ENCODE measurements around the gene TSACC. TPM values are rescaled to one million over a fixed set of nuclear protein-coding genes. Genes with fewer than 3 reads are reported as not detected.

TSACC gene
- total RNA-seq, 1 experiment from 2014 or later = 0.51 TPM

DNA sequence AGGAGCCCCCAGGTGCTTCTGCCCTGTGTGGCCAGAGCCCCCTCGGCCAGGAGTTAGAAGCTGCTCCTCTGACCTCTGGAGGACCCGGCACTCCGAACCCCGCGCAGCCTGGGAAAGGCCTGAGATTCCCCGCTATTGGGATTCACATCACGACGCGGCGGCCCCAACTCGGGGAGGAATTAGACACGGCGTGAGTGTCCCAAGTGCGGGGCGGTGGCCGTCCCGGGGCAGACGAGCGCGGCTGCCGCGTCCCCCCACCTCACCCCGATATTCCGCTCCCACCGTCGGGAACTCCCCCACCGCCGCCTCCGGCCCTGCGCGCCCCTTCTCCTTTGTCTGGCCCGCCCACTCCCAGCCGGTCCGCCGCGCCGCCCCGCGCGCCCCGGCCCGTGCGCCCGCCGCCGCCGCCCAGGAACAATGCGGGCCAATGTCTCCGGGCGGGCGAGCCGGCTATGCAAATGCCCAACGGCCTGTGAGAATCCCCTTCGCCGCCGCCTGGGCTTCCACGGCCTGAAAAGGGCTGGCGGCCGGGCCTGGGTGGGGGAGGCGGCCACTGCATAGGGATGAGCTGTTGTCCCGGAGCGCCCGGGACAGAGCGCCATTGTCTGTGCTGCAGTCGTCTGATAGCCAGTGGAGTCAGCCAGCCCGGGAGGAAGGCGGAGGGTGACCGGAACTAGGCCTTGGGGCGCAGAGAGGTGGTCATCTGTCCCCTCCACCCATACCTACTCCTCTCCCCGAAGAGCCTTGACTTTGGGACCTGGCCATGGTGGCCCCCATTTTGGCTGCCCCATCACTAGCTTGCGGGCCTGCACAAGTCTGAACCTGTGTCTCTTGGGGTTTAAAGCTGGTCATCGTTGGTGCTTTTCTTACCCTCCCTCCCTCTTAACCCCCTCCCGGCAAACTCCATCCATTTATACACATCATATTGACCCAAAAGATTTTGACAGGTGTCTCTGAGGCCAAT, 50.1 kb downstream of the TSACC start:
- Histone ChIP-seq H3K9me3 (ENCODE audit: low read length) (no peaks in the 10 kb centered on the region), H3K4me2 (ENCODE audit: low read length) (no peak overlapping the region), H3K79me2 (ENCODE audit: low read length) (no peaks in the 10 kb centered on the region), H3K27ac (ENCODE audit: low read length) (no peak overlapping the region), H3K9ac (ENCODE audit: low read length) (no peak overlapping the region), H3F3A (ENCODE audit: low read length, unreplicated experiment) (no peaks in the 10 kb centered on the region), H3K9me2 (replicated peaks; ENCODE audit: low read length) (no peaks in the 10 kb centered on the region), H3K27me3 (ENCODE audit: low read length) (no peaks in the 10 kb centered on the region), H3K4me3 (ENCODE audit: low read length) (no peak overlapping the region), H2AFZ (ENCODE audit: low read length) (no peak overlapping the region), H3K36me3 (ENCODE audit: low read depth, low read length) (no peaks in the 10 kb centered on the region), H4K20me1 (ENCODE audit: low read length) (no peaks in the 10 kb centered on the region), H3K4me1 (ENCODE audit: insufficient read depth, low read length) (no peaks in the 10 kb centered on the region)
- intact Hi-C loops (cut with micrococcal nuclease) = no loop called here
- TF ChIP-seq, protein P1, sequence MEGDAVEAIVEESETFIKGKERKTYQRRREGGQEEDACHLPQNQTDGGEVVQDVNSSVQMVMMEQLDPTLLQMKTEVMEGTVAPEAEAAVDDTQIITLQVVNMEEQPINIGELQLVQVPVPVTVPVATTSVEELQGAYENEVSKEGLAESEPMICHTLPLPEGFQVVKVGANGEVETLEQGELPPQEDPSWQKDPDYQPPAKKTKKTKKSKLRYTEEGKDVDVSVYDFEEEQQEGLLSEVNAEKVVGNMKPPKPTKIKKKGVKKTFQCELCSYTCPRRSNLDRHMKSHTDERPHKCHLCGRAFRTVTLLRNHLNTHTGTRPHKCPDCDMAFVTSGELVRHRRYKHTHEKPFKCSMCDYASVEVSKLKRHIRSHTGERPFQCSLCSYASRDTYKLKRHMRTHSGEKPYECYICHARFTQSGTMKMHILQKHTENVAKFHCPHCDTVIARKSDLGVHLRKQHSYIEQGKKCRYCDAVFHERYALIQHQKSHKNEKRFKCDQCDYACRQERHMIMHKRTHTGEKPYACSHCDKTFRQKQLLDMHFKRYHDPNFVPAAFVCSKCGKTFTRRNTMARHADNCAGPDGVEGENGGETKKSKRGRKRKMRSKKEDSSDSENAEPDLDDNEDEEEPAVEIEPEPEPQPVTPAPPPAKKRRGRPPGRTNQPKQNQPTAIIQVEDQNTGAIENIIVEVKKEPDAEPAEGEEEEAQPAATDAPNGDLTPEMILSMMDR (conservative IDR thresholded peaks at IDR 0.05; ENCODE audit: low read depth, low read length) = no peak
- TF ChIP-seq EZH2phosphoT487 (IDR thresholded peaks at IDR 0.05; ENCODE audit: borderline replicate concordance, low read length) = no peak
- no peak for TF ChIP-seq EZH2 (IDR thresholded peaks at IDR 0.05; ENCODE audit: low read length, unreplicated experiment)
- CTCF ChIA-PET = no interaction called here
- POLR2A ChIA-PET (ENCODE audit: unreplicated experiment) = no interaction called here
- ATAC-seq (no peak), DNase-seq (no peak)
- BruUV-seq (replicated peaks) = no TSS peak

DNA sequence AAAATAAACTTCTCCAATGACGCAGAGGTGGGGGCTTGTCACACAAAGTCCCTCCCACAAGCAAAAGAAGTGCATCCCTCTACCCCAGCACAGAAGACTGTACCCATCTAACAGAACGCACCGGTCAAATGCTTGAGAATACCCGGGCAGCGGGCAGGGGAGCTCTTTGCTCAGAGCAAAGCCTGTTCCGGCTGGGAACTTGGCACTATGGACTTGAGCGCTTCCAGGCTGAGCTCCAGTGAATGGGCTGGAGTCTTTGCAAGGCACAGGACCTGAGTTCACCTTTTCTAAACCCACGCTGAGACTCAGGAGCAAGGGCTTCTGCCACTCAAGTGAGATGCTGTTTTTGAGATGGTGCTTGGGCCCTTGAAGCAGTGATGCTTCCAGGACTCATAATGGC, 51.0 kb downstream of the TSACC start:
- no TSS peak for BruUV-seq (replicated peaks)
- TF ChIP-seq, protein P1 (conservative IDR thresholded peaks at IDR 0.05; ENCODE audit: low read depth, low read length) = no peak
- TF ChIP-seq EZH2 (IDR thresholded peaks at IDR 0.05; ENCODE audit: low read length, unreplicated experiment) (no peak), EZH2phosphoT487 (IDR thresholded peaks at IDR 0.05; ENCODE audit: borderline replicate concordance, low read length) (no peak)
- H4K20me1 ChIP-seq (ENCODE audit: low read length) = no peaks in the 10 kb centered on the region
- ChIA-PET CTCF (no interaction called here), POLR2A (ENCODE audit: unreplicated experiment) (no interaction called here)
- no peaks in the 10 kb centered on the region for H3F3A ChIP-seq (ENCODE audit: low read length, unreplicated experiment)
- no peaks in the 10 kb centered on the region for H3K27me3 ChIP-seq (ENCODE audit: low read length)
- H3K9me2 ChIP-seq (replicated peaks; ENCODE audit: low read length) = no peaks in the 10 kb centered on the region
- DNase-seq (no peak), ATAC-seq (no peak)
- no peaks in the 10 kb centered on the region for H3K36me3 ChIP-seq (ENCODE audit: low read depth, low read length)
- no peak overlapping the region for H3K27ac ChIP-seq (ENCODE audit: low read length)
- no peak overlapping the region for H3K9ac ChIP-seq (ENCODE audit: low read length)
- H3K4me2 ChIP-seq (ENCODE audit: low read length) = no peak overlapping the region
- intact Hi-C loops (cut with micrococcal nuclease) = no loop called here
- H3K79me2 ChIP-seq (ENCODE audit: low read length) = no peaks in the 10 kb centered on the region
- no peak overlapping the region for H2AFZ ChIP-seq (ENCODE audit: low read length)
- no peak overlapping the region for H3K4me3 ChIP-seq (ENCODE audit: low read length)
- no peaks in the 10 kb centered on the region for H3K4me1 ChIP-seq (ENCODE audit: insufficient read depth, low read length)
- H3K9me3 ChIP-seq (ENCODE audit: low read length) = no peaks in the 10 kb centered on the region
